Fibroblast of the aortic adventitia (primary cell): ENCODE data around the gene WNT6. TPM values are rescaled to one million over a fixed set of nuclear protein-coding genes. Genes with fewer than 3 reads are reported as not detected.
A peak's percentile ranks its signal among the peaks of the same experiment; 100 is the strongest.

Source experiments
- DNase-seq: peaks from one replicate; pipeline ENCODE4 v3.0.0-alpha.2; 2010; ENCODE audit warnings: low read depth
- H3K4me3 ChIP-seq: 2 replicates; pipeline ENCODE4 v1.5.1; 2011; ENCODE audit warnings: low read depth, mild to moderate bottlenecking, control low read depth, low read length, moderate library complexity
- small RNA-seq: library from RNA; depleted of rRNA; stranded (forward); fragments of <200 nt; gene quantifications from one replicate; pipeline ENCODE3, GENCODE V24; 2012
- total RNA-seq: library from RNA; depleted of rRNA; stranded (reverse); fragments of >200 nt; gene quantifications from 2 replicates; pipeline ENCODE4 v1.2.3, GENCODE V29; 2012; ENCODE audit warnings: low replicate concordance
- TF ChIP-seq, protein P1 (sequence below): IDR thresholded peaks from 2 replicates; pipeline ENCODE4 v1.5.1; 2011; ENCODE audit warnings: mild to moderate bottlenecking, low read length, control low read depth, inconsistent platforms; ENCODE audit not compliant: insufficient read depth

The WNT6 gene
- total RNA-seq, 1 donor = not detected

- H3K4me3 ChIP-seq = no peak overlapping the region
- no peak for DNase-seq
- TF ChIP-seq, protein P1, sequence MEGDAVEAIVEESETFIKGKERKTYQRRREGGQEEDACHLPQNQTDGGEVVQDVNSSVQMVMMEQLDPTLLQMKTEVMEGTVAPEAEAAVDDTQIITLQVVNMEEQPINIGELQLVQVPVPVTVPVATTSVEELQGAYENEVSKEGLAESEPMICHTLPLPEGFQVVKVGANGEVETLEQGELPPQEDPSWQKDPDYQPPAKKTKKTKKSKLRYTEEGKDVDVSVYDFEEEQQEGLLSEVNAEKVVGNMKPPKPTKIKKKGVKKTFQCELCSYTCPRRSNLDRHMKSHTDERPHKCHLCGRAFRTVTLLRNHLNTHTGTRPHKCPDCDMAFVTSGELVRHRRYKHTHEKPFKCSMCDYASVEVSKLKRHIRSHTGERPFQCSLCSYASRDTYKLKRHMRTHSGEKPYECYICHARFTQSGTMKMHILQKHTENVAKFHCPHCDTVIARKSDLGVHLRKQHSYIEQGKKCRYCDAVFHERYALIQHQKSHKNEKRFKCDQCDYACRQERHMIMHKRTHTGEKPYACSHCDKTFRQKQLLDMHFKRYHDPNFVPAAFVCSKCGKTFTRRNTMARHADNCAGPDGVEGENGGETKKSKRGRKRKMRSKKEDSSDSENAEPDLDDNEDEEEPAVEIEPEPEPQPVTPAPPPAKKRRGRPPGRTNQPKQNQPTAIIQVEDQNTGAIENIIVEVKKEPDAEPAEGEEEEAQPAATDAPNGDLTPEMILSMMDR = no peak
Measured at GRCh38 chr2:218899147-218899546, 39.5 kb downstream of the WNT6 start.

- H3K4me3 ChIP-seq = no peak overlapping the region
- TF ChIP-seq, protein P1 = no peak
- no peak for DNase-seq
Measured at GRCh38 chr2:218902427-218902826, 42.8 kb downstream of the WNT6 start.

DNA sequence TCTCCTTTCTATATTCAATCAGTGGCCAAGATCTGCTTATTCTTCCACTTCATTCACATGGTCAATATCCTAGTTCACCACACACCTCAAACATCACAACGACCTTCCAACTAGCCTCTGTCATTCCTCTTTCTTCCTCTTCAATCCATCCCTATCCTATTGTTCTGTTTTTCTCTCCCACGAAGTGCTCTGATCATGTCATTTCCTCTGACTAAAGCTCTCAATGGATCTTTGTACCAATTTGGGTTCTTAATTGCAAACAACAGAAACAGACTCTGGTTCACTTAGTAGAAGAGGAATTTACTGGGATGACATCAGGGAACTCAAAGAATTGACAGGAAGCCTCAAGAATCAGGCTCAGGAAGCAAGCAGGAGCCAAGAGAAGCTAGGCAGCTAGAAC is 44.6 kb downstream of the WNT6 start:
- TF ChIP-seq, protein P1 = no peak
- no peak overlapping the region for H3K4me3 ChIP-seq
- no peak for DNase-seq

DNA sequence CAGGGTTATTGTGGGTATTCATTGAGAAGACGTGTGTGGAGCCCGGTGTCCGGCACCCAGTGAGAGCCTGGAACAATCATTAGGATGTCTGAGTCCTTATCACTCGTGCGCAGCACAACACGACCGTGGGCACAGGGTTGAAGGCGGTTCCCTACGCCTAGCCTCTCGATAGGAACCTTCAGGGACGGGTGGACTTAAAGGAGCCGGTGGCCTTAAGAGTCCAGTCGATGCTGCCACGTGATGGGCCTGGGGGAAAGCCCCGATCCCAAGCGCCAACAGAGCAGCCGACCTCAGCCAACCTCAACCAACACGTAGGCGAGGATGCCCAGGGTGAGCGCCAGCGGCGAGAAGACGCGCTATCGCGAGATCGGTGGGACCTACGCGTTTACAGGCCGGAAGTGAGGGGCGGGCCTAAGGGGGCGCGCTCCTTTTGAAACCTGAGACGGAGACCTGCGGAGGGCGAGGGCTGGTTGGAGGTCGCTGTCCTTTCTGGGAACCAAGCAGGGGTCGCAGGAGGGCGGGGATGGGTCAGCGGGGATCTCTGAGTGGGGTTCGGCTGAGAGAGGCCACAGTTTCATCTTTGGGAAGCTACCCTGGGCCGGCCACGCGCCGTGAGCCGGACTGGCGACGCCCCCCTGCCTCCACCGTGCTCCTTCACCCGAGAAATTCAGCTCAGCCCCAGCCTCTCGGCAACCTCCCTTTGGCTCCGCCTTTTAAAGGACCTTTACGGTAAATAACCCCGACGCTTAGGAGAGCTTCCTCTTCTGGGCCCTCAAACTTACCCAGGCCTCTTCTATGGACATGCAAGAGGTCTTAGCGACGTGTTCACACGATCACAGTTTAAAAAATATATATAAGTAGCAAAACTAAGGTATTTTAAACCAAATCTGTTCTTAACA is 49.4 kb downstream of the WNT6 start:
- TF ChIP-seq, protein P1 = no peak
- H3K4me3 ChIP-seq = peak overlapping the region; percentile 66
- peak; percentile 85 for DNase-seq

- no peak for DNase-seq
- TF ChIP-seq, protein P1 = no peak
- H3K4me3 ChIP-seq = no peak overlapping the region
Measured at GRCh38 chr2:218910741-218911140, 51.1 kb downstream of the WNT6 start.

- DNase-seq = no peak
- TF ChIP-seq, protein P1 = no peak
- H3K4me3 ChIP-seq = no peak overlapping the region
Measured at GRCh38 chr2:218920504-218920903, 60.9 kb downstream of the WNT6 start.

Small RNAs within 50 kb of the gene (small RNA-seq; reads per million reads assigned to genes)
- not detected for gene RNU6-642P

Other genes with a start within 250 kb of the WNT6 start
- 4.5 and 17.8 TPM in 2 replicates for gene ZNF142, start 200.2 kb upstream of the WNT6 start, total RNA-seq
- 33.3 and 45.3 TPM in 2 replicates for gene BCS1L, start 200.1 kb upstream of the WNT6 start, total RNA-seq
- 6.5 and 26.2 TPM in 2 replicates for gene RNF25, start 187.8 kb upstream of the WNT6 start, total RNA-seq
- 31.0 and 65.6 TPM in 2 replicates for gene STK36, start 187.7 kb upstream of the WNT6 start, total RNA-seq
- gene TTLL4, start 149.0 kb upstream of the WNT6 start, total RNA-seq = 12.4 and 14.2 TPM in 2 replicates
- gene CYP27A1, start 77.7 kb upstream of the WNT6 start, total RNA-seq = 10.5 and 42.8 TPM in 2 replicates
- 0.18 and 0.41 TPM in 2 replicates for gene PRKAG3, start 28.0 kb upstream of the WNT6 start, total RNA-seq
- not detected in 2 replicates for gene WNT10A, start 21.0 kb downstream of the WNT6 start, total RNA-seq
- not detected in 2 replicates for gene CDK5R2, start 99.9 kb downstream of the WNT6 start, total RNA-seq
- not detected in 2 replicates for gene FEV, start 125.4 kb downstream of the WNT6 start, total RNA-seq
- gene CRYBA2, start 133.6 kb downstream of the WNT6 start, total RNA-seq = not detected in 2 replicates
- not detected in 2 replicates for gene CFAP65, start 181.7 kb downstream of the WNT6 start, total RNA-seq
- 0.09 TPM in 1 of 2 replicates, not detected in the other for gene IHH, start 201.1 kb downstream of the WNT6 start, total RNA-seq